Uterus (tissue), 2 donors: ENCODE results near the gene COX7A1.

Source experiments
- POLR2A ChIP-seq, 2 donors: fragments of 450-650 bp; IDR thresholded peaks; one replicate each; pipeline ENCODE4 v1.6.1; 2016; ENCODE audit warnings: antibody characterized with exemption in 2 of 2, mild to moderate bottlenecking in 1 of 2, moderate library complexity in 1 of 2
- TF ChIP-seq, protein P1 (sequence below), 4 experiments: fragments of 200-600 bp in 2 of 4; fragments of 450-650 bp in 2 of 4; sonication (generic) in 2 of 4; IDR thresholded peaks; one replicate each; pipeline ENCODE4 v1.5.1; 2016 to 2019; ENCODE audit warnings: antibody characterized with exemption in 4 of 4, mild to moderate bottlenecking in 2 of 4, moderate library complexity in 1 of 4

DNA sequence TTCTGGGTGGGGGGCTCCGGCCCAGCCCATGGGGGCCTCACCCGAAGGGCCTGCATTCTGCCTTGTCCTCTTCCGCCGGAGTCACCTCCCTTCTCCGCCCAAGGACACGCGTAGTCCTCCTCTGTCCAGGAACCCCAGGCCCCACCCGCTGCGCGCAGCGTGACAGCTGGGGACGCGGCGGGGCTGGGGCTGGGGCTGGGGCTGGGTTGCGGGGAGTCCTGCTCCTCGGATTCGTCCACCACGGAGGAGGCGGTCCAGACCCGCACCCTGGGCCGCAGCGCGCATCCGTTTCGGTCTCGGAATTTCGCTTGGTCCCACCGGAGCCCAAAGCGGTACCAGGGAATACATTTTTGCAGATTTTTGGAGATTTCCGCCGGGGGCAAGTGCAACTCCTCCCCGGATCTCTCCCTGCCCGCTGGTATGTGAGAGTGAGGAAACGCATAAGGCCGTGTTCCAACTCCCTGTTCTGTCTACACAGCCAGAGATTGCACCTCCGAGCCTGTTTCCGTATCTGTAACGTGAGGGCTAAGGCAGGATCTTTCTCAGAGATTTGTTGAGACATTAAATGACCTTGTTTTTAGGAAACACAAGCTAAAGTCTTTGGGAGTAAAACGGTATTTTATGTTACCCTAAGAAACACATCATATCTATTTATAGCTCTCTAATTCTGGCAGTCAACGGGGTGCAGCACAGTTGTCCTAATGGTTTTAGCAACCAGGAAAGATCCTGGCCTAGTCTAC lies at the start of gene COX7A1:
- TF ChIP-seq, protein P1, sequence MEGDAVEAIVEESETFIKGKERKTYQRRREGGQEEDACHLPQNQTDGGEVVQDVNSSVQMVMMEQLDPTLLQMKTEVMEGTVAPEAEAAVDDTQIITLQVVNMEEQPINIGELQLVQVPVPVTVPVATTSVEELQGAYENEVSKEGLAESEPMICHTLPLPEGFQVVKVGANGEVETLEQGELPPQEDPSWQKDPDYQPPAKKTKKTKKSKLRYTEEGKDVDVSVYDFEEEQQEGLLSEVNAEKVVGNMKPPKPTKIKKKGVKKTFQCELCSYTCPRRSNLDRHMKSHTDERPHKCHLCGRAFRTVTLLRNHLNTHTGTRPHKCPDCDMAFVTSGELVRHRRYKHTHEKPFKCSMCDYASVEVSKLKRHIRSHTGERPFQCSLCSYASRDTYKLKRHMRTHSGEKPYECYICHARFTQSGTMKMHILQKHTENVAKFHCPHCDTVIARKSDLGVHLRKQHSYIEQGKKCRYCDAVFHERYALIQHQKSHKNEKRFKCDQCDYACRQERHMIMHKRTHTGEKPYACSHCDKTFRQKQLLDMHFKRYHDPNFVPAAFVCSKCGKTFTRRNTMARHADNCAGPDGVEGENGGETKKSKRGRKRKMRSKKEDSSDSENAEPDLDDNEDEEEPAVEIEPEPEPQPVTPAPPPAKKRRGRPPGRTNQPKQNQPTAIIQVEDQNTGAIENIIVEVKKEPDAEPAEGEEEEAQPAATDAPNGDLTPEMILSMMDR (IDR thresholded peaks at IDR 0.05): no peak
- peak; percentile 42 to 51 for TF ChIP-seq POLR2A (IDR thresholded peaks at IDR 0.05)
